Peyer's patch (tissue), 4 donors: ENCODE measurements around the gene ITGB5.
A peak's percentile ranks its signal among the peaks of the same experiment; 100 is the strongest.

Experiments used
- POLR2A ChIP-seq, 2 donors: fragments of 450-650 bp; IDR thresholded peaks; one replicate each; pipeline ENCODE4 v1.5.1; 2017; ENCODE audit warnings: antibody characterized with exemption in 2 of 2, mild to moderate bottlenecking in 2 of 2, moderate library complexity in 2 of 2
- TF ChIP-seq, protein P1 (sequence below), 6 experiments: fragments of 450-650 bp in 4 of 6; fragments of 200-600 bp in 2 of 6; sonication (generic) in 1 of 6; IDR thresholded peaks; one replicate each; pipeline ENCODE4 v1.5.1; 2017 to 2019; ENCODE audit warnings: antibody characterized with exemption in 6 of 6, mild to moderate bottlenecking in 3 of 6, moderate library complexity in 1 of 6

DNA sequence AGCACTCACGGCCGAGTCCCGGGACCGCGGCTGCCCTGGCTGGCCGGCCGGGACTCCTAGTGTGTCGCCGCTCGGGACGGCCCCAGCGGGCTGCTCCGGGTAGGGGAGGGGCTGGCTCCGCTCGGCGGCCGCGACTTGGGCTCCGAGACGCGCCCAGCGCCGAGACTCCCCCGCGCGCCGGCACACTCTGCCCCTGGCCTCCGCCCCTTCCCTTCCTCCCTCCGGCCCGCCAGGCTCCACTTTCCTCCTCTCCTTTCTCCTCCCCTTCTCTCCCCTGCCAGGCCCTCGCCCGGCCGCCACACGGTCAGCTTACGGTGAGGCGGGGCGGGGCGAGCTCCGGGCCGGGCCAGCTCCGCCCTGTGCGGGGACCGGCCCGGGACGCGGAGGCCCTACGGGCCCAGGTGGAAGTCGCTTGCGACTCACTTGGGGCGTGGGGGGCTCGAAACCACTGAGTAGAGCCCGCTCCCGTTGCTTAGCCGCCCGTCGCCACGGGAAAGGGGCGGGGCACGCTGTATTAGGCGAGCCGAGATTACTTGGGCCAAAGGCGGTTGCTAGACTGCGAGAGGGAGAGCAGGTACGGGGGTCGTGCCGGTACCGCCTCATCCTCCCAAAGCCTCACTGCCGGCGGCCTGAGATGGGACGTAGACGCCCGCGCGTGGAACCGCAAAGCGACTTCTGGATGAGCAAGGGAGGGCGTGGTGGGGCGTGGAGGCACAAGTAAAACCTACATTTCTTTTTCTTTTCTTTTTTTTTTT lies at the start of gene ITGB5:
- peak; percentile 68 to 73 for TF ChIP-seq POLR2A (IDR thresholded peaks at IDR 0.05)
- TF ChIP-seq, protein P1, sequence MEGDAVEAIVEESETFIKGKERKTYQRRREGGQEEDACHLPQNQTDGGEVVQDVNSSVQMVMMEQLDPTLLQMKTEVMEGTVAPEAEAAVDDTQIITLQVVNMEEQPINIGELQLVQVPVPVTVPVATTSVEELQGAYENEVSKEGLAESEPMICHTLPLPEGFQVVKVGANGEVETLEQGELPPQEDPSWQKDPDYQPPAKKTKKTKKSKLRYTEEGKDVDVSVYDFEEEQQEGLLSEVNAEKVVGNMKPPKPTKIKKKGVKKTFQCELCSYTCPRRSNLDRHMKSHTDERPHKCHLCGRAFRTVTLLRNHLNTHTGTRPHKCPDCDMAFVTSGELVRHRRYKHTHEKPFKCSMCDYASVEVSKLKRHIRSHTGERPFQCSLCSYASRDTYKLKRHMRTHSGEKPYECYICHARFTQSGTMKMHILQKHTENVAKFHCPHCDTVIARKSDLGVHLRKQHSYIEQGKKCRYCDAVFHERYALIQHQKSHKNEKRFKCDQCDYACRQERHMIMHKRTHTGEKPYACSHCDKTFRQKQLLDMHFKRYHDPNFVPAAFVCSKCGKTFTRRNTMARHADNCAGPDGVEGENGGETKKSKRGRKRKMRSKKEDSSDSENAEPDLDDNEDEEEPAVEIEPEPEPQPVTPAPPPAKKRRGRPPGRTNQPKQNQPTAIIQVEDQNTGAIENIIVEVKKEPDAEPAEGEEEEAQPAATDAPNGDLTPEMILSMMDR (IDR thresholded peaks at IDR 0.05): peak in 1 of 6 experiments; percentile 12
